Coronary artery (tissue), 2 donors: ENCODE data around the gene ERLIN1.

ENCODE experiments used
- DNase-seq: peaks from one replicate; pipeline ENCODE4 v3.0.0-alpha.2; 2017; ENCODE audit warnings: low spot score
- H3K27ac ChIP-seq, 2 donors: fragments of 200-600 bp; sonication (generic); one replicate each; pipeline ENCODE4 v1.5.1; 2016 to 2019
- H3K4me3 ChIP-seq: fragments of 200-600 bp; sonication (generic); 2 replicates; pipeline ENCODE4 v1.5.1; 2016; ENCODE audit warnings: mild to moderate bottlenecking, moderate library complexity
- CTCF ChIP-seq: fragments of 200-600 bp; sonication (generic); IDR thresholded peaks from one replicate; pipeline ENCODE4 v1.5.1; 2019; ENCODE audit warnings: antibody characterized with exemption

Gene ERLIN1

GRCh38 chr10:100158044-100158805, 27.6 kb downstream of the ERLIN1 start:
- Histone ChIP-seq H3K4me3 (no peak overlapping the region), H3K27ac (no peak overlapping the region)
- no peak for DNase-seq
- no peak for TF ChIP-seq CTCF

DNA sequence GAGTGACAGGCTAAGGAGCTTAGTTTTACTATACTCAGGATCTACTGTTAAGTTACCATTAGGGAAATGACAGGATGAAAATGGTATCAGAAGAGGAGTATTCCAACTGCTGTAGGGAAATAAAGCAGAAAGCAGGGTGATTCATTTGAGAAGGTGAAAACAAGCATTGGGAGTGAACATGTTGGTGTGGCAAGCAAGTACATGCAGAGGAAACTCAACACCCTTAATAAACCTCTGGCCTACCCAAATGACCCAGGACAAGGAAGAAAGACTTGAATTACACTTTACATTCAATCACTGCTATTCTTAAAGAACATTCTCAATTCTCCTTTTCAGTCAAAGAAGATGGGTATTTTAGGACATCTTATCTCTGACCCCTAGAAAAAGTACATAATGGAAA, 28.7 kb downstream of the ERLIN1 start:
- H3K27ac ChIP-seq = no peak overlapping the region
- H3K4me3 ChIP-seq = no peak overlapping the region
- no peak for TF ChIP-seq CTCF
- DNase-seq = no peak

DNA sequence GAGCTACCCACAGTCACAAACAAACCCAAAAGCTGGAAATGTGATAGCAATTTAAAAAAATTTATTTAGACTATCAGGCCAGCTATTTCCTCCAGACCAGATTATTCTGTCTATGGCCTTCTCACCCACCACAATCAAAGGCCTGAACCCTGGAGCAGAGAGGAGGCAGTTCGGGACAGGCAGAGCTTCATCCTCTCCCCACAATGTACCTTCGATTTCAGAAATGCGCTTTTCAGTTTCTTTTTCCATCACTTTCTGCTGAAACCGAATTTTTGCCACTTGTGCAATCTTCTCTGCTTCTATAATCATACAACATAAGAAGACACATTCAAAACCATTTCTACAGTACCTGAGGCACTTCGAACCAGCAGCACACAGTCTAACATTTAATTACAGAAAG, 29.9 kb downstream of the ERLIN1 start:
- H3K27ac ChIP-seq = no peak overlapping the region
- TF ChIP-seq CTCF = no peak
- no peak overlapping the region for H3K4me3 ChIP-seq
- no peak for DNase-seq

GRCh38 chr10:100154666-100155065, 31.2 kb downstream of the ERLIN1 start:
- no peak for TF ChIP-seq CTCF
- no peak overlapping the region for H3K27ac ChIP-seq
- H3K4me3 ChIP-seq = no peak overlapping the region
- DNase-seq = no peak

DNA sequence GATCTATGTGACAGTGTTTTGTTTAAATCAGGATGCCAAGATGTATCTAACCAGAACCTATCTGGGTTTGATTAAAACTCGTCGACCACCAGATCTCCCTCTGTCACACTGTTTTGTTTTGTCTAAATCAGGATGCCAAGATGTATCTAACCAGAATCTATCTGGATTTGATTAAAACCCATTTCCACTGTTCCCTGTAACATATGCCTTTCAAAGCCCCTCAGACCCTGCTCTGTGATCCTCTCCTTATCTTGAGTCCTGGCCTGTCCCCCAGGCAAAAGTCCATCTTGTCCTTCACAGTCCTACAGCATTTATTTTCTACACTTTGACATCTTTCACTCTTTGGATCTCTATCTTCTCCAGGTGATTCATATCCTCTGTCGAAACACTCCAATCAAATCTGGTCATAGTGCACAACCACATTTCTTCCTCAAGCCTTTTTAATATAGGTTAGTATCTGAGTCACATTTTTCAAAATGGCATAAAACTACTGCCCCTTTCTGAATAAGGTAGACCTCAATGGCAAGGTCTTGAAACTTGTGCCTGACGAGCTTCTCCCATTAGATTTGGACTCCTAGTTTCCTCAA, 32.5 kb downstream of the ERLIN1 start:
- no peak for DNase-seq
- H3K4me3 ChIP-seq = no peak overlapping the region
- TF ChIP-seq CTCF = no peak
- no peak overlapping the region for H3K27ac ChIP-seq

DNA sequence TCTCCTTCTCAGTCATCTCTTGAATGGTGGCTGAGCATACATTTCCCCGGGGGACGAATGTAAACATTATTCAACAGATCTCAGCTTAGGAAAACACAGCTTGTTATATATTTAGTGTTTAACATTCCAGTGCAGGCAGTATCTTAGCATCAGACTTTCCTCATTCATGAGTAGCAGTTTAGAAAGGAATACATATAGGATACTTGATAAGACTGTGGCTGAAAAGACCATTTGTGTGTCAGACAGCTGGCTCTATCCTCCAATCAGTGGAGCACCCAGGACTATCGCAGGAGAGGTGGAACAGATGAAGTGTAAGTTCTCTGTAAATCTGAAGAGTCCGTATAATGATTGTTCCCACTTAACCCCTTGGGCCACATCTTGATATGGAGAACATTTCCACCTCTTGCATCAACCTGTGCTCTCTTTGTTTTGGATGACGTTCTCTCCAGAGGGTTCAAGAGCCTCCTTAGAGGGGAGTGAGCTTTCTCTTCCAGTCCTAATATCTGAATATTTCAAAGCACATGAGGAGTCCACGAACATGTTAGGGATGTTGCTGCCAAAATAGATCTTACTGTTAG, 34.0 kb downstream of the ERLIN1 start:
- Histone ChIP-seq H3K27ac (no peak overlapping the region), H3K4me3 (no peak overlapping the region)
- DNase-seq = no peak
- no peak for TF ChIP-seq CTCF
